Hematopoietic multipotent progenitor cell treated with erythropoietin and hydrocortisone succinate and interleukin-3 and kit ligand, for 8 days (in vitro differentiated cells): ENCODE measurements around the gene CSAG2.

Experiments used
- DNase-seq: peaks from one replicate; pipeline ENCODE4 v3.0.0-alpha.2; 2015

Gene CSAG2

DNA sequence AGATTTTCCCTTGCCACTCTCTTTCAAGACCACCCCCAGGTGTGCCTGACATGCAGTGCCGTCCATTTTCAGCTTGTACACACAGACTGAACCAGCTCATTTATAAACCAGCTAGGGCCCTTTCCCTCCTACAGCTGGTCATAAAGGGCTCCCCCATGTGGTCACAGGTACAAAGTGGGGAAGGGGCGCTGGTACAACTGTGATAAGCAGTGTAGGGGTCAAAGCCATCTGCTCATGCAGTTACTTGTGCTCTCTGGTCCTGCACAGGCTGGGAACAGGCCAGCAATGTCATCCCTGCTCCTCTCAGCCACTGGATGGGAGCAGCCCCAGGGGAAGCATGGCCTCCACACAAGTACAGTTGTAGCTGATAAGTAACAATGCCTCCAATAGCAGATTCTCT lies 50.8 kb downstream of the CSAG2 start:
- DNase-seq, result no peak
